NCI-H2227 (cell line): ENCODE measurements around the gene NEURL1.
"Not testable (repeated sequence)": the region's sequence is repeated elsewhere in the genome, so short reads cannot be mapped to it uniquely, and the experiment has no call there.

Source experiments
- DNase-seq: peaks from one replicate; lab custom pipeline; 2025; ENCODE audit not compliant: unreplicated experiment; lab: John Stamatoyannopoulos, UW

Gene NEURL1

DNA sequence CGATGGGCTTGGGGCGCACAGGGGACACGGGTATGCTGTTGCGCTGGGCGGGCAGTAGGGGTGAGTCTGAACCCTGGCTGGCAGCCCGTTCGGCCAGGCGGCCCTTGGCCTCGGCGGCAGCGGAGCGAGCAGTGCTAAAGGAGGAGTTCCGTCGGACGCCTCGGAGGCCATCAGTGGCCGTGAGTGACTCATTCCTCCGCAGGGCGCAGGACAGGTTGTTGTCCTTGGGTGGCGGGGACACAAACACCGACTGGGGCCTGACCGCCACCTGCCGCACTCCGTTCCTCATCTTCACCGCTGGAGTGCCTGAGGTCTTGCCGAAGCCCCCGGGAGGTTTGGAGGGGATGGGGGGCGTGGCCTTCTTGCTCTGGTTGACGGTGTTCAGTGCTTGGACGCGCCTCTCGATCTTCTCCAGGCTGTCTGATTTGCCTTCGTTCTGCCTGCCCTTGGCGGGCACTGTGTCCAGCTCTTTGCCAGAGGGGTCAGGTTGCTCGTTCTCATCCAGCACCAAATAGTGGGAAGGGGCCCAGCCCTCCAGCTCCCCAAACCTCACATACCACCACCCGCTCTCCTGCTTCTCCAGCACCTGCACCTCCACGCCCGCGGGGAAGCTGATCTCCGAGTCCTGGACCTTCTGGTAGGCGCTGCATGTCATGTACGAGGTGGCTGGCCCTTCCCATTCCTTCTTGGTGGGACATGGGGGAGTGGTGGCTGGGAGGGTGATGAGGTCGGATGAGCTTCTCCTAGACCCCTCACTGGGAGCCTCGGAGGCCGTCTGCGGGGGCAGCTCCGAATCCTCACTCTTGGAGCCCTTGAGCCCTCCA is 108.7 kb downstream of the NEURL1 start:
- no peak for DNase-seq

GRCh38 chr10:103602852-103603155 is 109.3 kb downstream of the NEURL1 start:
- DNase-seq = no peak

- DNase-seq = no peak
Measured at GRCh38 chr10:103603382-103603781, 109.9 kb downstream of the NEURL1 start.

DNA sequence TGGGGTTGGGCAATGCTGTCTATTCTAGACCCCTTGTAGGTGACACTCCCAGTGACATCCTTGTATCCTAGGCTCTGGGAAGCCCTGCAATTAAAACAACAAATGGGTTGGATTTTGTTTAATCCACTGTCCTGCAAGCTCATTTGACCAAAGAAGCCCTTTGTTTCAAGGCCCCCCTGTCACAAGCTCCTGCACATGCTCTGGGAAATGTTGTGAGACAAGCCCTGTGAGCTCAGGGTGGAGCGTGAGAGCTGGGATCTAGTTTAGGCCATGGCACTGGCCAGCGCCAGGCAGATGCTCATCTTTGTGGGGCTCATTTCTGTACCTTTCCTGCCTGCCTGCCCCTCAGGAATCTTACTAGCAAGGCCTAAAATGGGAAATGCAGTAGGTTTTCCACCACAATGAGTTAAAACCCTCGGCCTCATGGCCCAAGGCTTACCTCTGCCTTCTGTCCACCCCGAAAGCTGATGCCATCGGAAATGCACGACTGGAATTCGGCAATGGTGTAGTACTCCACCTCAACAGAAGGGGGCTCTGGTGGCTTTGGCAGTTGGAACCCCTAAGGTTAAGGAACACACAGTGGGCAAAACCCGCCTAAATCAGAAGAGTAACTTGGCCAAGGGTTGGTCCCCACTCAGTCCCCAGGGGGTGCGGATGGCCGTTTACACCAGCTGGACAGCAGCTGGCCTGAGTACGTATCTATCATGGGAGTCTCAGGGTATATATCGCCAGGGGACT is 112.0 kb downstream of the NEURL1 start:
- no peak for DNase-seq

GRCh38 chr10:103606097-103606438 is 112.6 kb downstream of the NEURL1 start:
- DNase-seq = not testable (repeated sequence)

DNA sequence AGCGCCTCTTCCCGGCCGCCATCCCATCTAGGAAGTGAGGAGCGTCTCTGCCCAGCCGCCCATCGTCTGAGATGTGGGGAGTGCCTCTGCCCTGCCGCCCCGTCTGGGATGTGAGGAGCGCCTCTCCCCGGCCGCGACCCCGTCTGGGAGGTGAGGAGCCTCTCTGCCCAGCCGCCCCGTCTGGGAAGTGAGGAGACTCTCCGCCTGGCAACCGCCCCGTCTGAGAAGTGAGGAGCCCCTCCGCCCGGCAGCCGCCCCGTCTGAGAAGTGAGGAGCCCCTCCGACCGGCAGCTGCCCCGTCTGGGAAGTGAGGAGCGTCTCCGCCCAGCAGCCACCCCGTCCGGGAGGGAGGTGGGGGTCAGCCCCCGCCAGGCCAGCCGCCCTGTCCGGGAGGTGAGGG is 113.5 kb downstream of the NEURL1 start:
- DNase-seq = not testable (repeated sequence)

DNA sequence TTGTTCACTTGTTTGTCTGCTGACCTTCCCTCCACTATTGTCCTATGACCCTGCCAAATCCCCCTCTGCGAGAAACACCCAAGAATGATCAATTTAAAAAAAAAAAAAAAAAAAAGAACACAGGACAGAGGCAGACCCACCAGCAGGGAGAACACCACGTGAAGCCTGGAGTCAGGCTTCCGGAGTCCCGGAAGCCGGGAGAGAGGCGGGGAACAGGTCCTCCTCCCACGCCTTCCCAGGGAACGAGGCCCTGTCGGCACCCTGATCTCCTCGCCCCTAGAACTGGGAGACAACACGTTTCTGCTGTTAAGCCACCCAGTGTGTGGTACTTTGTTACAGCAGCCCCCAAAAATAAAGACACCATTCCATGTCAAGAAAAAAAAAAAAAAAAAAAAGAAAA is 114.6 kb downstream of the NEURL1 start:
- not testable (repeated sequence) for DNase-seq

DNA sequence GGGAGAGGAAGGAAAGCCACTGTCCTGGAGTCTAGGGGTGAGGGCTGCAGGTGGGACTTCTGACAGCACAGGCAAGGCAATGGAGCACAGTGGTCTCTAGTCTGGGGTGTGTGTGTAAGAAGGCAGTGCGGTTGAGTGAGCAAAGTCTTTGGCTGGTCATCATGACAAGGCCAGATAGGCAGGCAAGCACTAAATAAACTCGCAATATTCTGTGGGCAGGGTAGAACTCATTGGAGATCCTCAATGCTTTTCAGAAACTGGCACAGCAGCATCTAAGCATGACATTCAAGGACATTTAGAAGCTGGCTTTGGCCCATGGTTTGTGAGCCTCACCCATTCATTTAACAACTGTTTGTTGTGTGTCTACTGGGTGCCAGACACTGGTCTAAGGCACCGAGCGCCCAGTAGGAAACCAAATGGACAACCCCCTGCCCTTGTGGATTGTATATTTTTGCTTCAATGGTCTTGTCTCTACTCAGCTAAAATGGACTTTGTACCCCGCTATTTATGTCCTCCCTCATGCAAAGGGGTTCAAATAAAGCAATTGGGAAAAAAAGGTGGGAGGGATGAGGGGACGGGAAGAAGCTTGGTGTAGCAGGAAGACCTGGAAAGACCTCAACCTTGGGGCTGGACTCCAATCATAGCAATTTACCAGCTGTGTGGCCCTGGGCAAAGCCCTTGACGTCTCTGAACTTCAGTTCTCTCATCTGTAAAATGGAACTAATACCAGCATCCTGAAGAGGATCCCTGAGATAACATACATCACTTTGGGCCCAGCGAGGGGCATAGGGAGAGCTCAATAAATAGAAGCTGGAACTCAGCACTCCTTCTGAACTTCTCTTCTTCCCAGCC is 116.0 kb downstream of the NEURL1 start:
- no peak for DNase-seq

DNA sequence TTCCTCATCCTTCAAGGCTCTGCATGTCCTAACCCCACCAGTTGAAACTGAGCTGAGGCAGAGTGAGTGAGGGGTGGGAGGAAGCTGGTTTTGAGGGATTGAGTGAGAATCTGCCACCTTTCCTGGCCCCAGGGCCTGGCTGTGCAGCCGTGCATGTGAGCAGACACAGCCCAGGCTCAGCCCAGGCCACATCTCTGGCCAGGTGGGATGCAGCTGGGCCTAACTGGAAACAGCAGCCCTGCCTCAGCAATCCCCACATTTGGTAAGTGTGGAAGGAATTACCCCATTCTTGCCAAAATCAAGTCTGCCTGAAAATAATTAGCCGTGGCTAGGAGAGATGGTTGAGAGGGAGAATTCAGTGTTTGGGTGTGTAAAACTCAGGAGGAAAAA is 116.6 kb downstream of the NEURL1 start:
- DNase-seq = no peak

DNA sequence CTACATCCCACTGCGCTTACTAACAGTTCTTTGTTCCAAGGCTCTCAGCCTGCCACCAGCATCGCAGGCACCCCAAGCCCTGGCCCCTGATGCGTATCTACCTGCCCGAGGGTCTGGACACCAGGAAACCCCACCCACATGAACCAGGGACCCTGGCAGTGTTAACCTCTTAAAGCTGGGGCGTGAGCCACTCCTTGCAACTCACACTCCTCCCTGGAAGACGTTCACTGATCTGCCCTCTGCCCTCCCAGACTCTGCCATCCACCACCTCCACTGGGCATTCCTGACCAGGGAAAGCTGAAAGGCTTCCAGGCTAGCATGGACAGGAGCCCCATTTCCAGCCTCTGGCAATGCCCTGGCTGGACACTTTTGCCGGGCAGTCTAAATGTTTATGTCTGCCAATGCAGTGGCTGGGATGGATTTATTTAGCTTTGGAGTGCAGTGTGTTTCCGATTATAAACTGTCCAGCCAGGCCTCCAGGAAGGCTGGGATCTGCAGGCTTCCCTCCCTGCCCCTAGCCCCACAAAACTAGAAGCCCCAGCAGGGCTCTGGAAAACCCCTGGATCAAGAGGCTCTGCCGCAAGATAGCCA is 117.5 kb downstream of the NEURL1 start:
- DNase-seq = no peak

- DNase-seq = no peak
Measured at GRCh38 chr10:103612462-103613365, 119.2 kb downstream of the NEURL1 start.

DNA sequence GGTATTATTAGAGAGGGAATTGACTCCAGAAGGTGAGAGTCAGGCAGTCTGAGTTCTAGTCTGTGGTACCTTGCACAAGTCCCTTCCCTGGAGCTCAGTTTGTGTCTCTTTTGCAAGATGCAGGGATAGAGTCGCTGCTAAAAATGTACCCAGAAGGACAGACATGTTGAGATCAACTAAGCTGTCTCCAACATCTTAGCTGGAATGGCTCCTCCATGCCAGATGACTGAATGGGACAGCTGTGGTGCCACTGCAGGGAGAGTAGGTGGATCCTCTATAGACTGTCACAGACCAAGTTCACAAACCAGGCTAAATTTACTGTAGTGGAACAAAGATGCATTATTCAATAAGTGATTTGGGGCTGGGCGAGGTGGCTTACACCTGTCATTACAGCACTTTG is 120.1 kb downstream of the NEURL1 start:
- no peak for DNase-seq

- DNase-seq = no peak
Measured at GRCh38 chr10:103614306-103615158, 121.0 kb downstream of the NEURL1 start.

DNA sequence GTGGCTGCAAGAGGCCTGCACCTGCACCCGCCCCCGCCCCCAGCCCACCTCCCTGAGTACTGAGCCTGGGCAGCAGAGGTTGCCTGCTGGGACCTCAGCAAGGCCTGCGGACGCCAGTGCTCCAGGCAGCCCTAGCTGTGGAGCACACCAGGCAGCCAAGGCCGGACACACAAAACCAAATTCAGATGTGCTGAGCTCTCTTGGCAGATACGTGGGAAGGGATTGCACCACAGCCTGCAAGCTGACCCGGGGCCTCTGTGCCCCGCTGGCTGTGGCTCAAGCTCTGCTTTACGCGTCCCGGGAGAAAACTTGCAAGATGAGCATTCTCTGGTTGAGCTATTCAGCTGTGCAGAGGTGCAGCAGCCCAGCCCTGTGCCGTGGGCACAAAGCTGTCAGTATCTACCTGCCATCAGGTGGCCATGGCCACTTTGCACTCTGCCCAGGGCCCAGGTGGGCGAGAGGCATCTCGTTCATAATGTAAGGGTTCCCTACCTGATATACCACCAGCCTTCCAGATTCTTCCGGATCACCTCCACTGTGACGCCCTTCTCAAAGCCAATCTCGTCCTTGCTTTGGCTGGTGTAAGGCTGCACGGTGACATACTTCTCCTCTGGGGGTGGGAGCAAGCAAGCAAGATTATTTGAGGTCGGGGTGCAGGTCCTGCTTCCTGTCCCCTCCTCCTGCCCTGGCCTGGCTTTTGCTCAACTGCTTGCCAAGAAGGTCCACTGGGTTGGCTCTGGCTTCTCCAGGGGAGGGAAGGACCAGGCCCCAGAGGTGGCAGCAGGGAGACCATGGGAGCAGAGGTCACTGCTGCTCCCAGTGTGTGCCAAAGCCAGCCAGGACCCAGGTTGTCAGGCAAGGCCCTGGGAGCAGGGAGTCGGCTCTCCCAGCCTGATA is 123.4 kb downstream of the NEURL1 start:
- no peak for DNase-seq

DNA sequence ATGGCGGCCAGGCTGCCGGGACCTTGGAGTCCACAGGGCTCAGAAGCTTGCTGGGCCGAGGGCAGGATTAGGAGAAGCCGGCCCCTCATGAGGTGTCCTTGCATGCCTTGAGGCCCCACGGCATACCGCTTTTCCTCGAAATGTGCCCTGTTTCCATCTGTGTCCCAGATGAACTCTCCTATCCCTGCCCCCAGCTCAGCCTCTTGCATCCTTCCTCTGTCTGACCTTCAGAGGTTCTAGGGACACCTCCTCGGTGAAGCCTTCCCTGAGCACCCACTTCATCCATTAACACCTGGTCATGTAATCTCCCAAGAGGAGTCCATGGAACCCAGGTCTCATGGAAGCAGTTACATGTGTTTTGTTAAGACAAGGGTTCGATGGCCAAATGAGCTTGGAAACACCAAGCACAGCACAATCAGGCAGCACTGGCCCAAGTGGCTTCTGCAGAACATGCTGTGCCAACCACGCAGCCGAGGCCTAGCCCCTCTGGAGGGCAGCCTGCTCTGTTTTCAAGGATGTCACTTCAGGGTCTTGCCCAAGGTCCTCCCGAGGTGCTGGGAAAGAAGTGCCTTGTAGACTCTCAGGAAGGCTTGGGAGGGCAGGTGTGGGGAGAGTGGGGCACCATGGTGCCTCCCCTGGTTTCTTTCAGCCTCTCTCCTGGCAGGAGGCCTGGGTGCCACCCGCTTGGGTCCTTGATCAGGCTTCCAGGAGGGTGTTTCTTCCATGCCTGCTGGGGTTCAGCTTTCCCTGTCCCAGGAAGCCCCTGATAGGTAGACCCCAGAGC is 124.3 kb downstream of the NEURL1 start:
- no peak for DNase-seq

- DNase-seq = no peak
Measured at GRCh38 chr10:103618575-103619423, 125.3 kb downstream of the NEURL1 start.
